IPS-15b (cell line): ENCODE data around the gene MANBA.
"Not testable (repeated sequence)": the region's sequence is repeated elsewhere in the genome, so short reads cannot be mapped to it uniquely, and the experiment has no call there.

Experiments
- H3K27me3 ChIP-seq: one replicate; pipeline ENCODE4 v1.6.1; 2013; ENCODE audit warnings: low read length; ENCODE audit not compliant: control insufficient read depth, insufficient read depth
- H3K36me3 ChIP-seq: one replicate; pipeline ENCODE4 v1.6.1; 2013; ENCODE audit warnings: low read length; ENCODE audit not compliant: control insufficient read depth, insufficient read depth
- H3K4me1 ChIP-seq: one replicate; pipeline ENCODE4 v1.6.1; 2013; ENCODE audit warnings: mild to moderate bottlenecking, low read length; ENCODE audit not compliant: control insufficient read depth, insufficient read depth
- H3K4me3 ChIP-seq: one replicate; pipeline ENCODE4 v1.5.1; 2013; ENCODE audit warnings: low read depth, low read length
- H3K9ac ChIP-seq: one replicate; pipeline ENCODE4 v1.6.1; 2013; ENCODE audit warnings: low read depth, mild to moderate bottlenecking, low read length
- H3K9me3 ChIP-seq: one replicate; pipeline ENCODE4 v1.6.1; 2013; ENCODE audit warnings: mild to moderate bottlenecking, low read length; ENCODE audit not compliant: control insufficient read depth, insufficient read depth

Gene MANBA

GRCh38 chr4:102625232-102625930 is 135.4 kb downstream of the MANBA start:
- Histone ChIP-seq H3K36me3 (no peaks in the 10 kb centered on the region), H3K27me3 (no peaks in the 10 kb centered on the region), H3K4me3 (no peak overlapping the region), H3K9me3 (no peaks in the 10 kb centered on the region), H3K9ac (peak overlapping the region; percentile 9), H3K4me1 (no peaks in the 10 kb centered on the region)

- Histone ChIP-seq H3K27me3 (no peaks in the 10 kb centered on the region), H3K4me1 (no peaks in the 10 kb centered on the region), H3K36me3 (no peaks in the 10 kb centered on the region), H3K4me3 (no peak overlapping the region), H3K9ac (no peak overlapping the region), H3K9me3 (no peaks in the 10 kb centered on the region)
Observed at GRCh38 chr4:102624505-102624904, 136.3 kb downstream of the MANBA start.

GRCh38 chr4:102623622-102624021 is 137.1 kb downstream of the MANBA start:
- no peaks in the 10 kb centered on the region for H3K4me1 ChIP-seq

GRCh38 chr4:102620697-102621497 is 139.9 kb downstream of the MANBA start:
- H3K36me3 ChIP-seq: no peaks in the 10 kb centered on the region
- no peak overlapping the region for H3K9ac ChIP-seq
- no peaks in the 10 kb centered on the region for H3K9me3 ChIP-seq
- peaks cover 7% of the 10 kb centered on the region for H3K4me1 ChIP-seq
- no peak overlapping the region for H3K4me3 ChIP-seq
- H3K27me3 ChIP-seq: no peaks in the 10 kb centered on the region

More at GRCh38 chr4:102623622-102624021, 137.1 kb downstream of the MANBA start:
- Histone ChIP-seq H3K9ac (no peak overlapping the region), H3K4me3 (no peak overlapping the region), H3K36me3 (no peaks in the 10 kb centered on the region), H3K27me3 (no peaks in the 10 kb centered on the region), H3K9me3 (no peaks in the 10 kb centered on the region)

GRCh38 chr4:102619776-102620631 is 140.8 kb downstream of the MANBA start:
- not testable (repeated sequence) for H3K27me3 ChIP-seq, H3K9ac ChIP-seq, H3K4me1 ChIP-seq, H3K9me3 ChIP-seq, H3K36me3 ChIP-seq, H3K4me3 ChIP-seq

- H3K9me3 ChIP-seq, H3K4me1 ChIP-seq: not testable (repeated sequence)
Observed at GRCh38 chr4:102619021-102619420, 141.7 kb downstream of the MANBA start.

GRCh38 chr4:102616636-102617035 is 144.1 kb downstream of the MANBA start:
- peak overlapping the region; percentile 30 for H3K9ac ChIP-seq
- H3K36me3 ChIP-seq: no peaks in the 10 kb centered on the region
- peaks cover 7% of the 10 kb centered on the region for H3K4me1 ChIP-seq
- H3K4me3 ChIP-seq: no peak overlapping the region
- no peaks in the 10 kb centered on the region for H3K27me3 ChIP-seq
- H3K9me3 ChIP-seq: no peaks in the 10 kb centered on the region

More at GRCh38 chr4:102619021-102619420, 141.7 kb downstream of the MANBA start:
- not testable (repeated sequence) for H3K4me3 ChIP-seq, H3K36me3 ChIP-seq, H3K9ac ChIP-seq, H3K27me3 ChIP-seq

- Histone ChIP-seq H3K4me3 (no peak overlapping the region), H3K4me1 (peaks cover 7% of the 10 kb centered on the region), H3K36me3 (no peaks in the 10 kb centered on the region), H3K9me3 (no peaks in the 10 kb centered on the region), H3K27me3 (no peaks in the 10 kb centered on the region), H3K9ac (no peak overlapping the region)
Observed at GRCh38 chr4:102614801-102615200, 146.0 kb downstream of the MANBA start.

- H3K9me3 ChIP-seq: no peaks in the 10 kb centered on the region
- H3K4me3 ChIP-seq: no peak overlapping the region
- H3K4me1 ChIP-seq: peaks cover 7% of the 10 kb centered on the region
- H3K9ac ChIP-seq: no peak overlapping the region
- H3K27me3 ChIP-seq: no peaks in the 10 kb centered on the region
- no peaks in the 10 kb centered on the region for H3K36me3 ChIP-seq
Observed at GRCh38 chr4:102612824-102613366, 147.9 kb downstream of the MANBA start.

- no peaks in the 10 kb centered on the region for H3K36me3 ChIP-seq
- H3K9ac ChIP-seq: no peak overlapping the region
- H3K27me3 ChIP-seq: no peaks in the 10 kb centered on the region
- peaks cover 7% of the 10 kb centered on the region for H3K4me1 ChIP-seq
- H3K9me3 ChIP-seq: no peaks in the 10 kb centered on the region
- H3K4me3 ChIP-seq: no peak overlapping the region
Observed at GRCh38 chr4:102612210-102612609, 148.6 kb downstream of the MANBA start.

GRCh38 chr4:102610476-102610875 is 150.3 kb downstream of the MANBA start:
- no peaks in the 10 kb centered on the region for H3K9me3 ChIP-seq
- H3K9ac ChIP-seq: no peak overlapping the region
- H3K4me3 ChIP-seq: no peak overlapping the region
- H3K27me3 ChIP-seq: no peaks in the 10 kb centered on the region
- no peaks in the 10 kb centered on the region for H3K36me3 ChIP-seq
- no peaks in the 10 kb centered on the region for H3K4me1 ChIP-seq
